Measurements from ENCODE around the gene DLG1. TPM values are rescaled to one million over a fixed set of nuclear protein-coding genes. Genes with fewer than 3 reads are reported as not detected.
"Not testable (repeated sequence)": the region's sequence is repeated elsewhere in the genome, so short reads cannot be mapped to it uniquely, and the experiment has no call there.

DLG1 gene
- total RNA-seq, 2 donors from 2014 or later = 70.3 to 70.8 TPM

GRCh38 chr3:197068077-197068476 lies 230.3 kb downstream of the DLG1 start:
- H3K4me1 Mint-ChIP-seq (ENCODE audit: low read depth) = no peaks in the 10 kb centered on the region

GRCh38 chr3:197064771-197065170 lies 233.6 kb downstream of the DLG1 start:
- ATAC-seq (replicated peaks in 1 of 2) (no peak), DNase-seq (no peak)
- peak overlapping the region; percentile 42 for H3K27ac Mint-ChIP-seq
- peaks cover 1 to 17% of the 10 kb centered on the region in 2 donors for H3K36me3 Mint-ChIP-seq (ENCODE audit: insufficient read depth in 2 of 2)
- H3K4me1 Mint-ChIP-seq (ENCODE audit: low read depth) = no peaks in the 10 kb centered on the region
- H3K27me3 Mint-ChIP-seq (ENCODE audit: low read depth) = no peaks in the 10 kb centered on the region
- no peak overlapping the region for H3K4me3 Mint-ChIP-seq
- H3K9me3 Mint-ChIP-seq = no peaks in the 10 kb centered on the region

More at GRCh38 chr3:197068077-197068476, 230.3 kb downstream of the DLG1 start:
- H3K36me3 Mint-ChIP-seq (ENCODE audit: insufficient read depth in 2 of 2) = peaks cover 1 to 11% of the 10 kb centered on the region in 2 donors
- no peaks in the 10 kb centered on the region for H3K27me3 Mint-ChIP-seq (ENCODE audit: low read depth)
- H3K9me3 Mint-ChIP-seq = no peaks in the 10 kb centered on the region
- H3K4me3 Mint-ChIP-seq = no peak overlapping the region
- no peak for ATAC-seq (replicated peaks in 1 of 2)
- H3K27ac Mint-ChIP-seq = no peak overlapping the region
- DNase-seq = no peak

DNA sequence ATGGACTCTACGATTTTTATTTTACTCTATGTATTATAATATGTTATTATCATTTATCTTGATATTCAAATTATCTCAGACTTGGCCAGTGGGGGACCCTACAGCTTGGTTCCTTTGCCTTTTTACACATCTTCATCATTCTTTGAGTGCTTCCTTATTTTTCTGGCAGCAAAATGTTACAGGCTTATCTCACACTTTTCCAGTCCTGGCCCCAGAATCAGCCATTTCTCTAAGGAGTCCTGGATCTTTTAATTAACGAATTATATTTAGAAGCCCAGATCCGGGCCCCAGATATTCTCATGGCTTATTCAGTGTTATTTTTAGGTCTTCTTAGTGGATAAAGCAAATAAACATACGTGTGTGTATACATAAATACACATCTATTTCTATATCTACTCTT lies 236.0 kb downstream of the DLG1 start:
- Mint-ChIP-seq H3K9me3 (no peaks in the 10 kb centered on the region), H3K4me3 (no peak overlapping the region), H3K27ac (no peak overlapping the region), H3K27me3 (ENCODE audit: low read depth) (no peaks in the 10 kb centered on the region), H3K4me1 (ENCODE audit: low read depth) (no peaks in the 10 kb centered on the region), H3K36me3 (ENCODE audit: insufficient read depth in 2 of 2) (peaks cover 5 to 31% of the 10 kb centered on the region in 2 donors)
- no peak for ATAC-seq (replicated peaks in 1 of 2)
- DNase-seq = no peak

GRCh38 chr3:197051637-197052036 lies 246.8 kb downstream of the DLG1 start:
- H3K27ac Mint-ChIP-seq = peak overlapping the region; percentile 31

DNA sequence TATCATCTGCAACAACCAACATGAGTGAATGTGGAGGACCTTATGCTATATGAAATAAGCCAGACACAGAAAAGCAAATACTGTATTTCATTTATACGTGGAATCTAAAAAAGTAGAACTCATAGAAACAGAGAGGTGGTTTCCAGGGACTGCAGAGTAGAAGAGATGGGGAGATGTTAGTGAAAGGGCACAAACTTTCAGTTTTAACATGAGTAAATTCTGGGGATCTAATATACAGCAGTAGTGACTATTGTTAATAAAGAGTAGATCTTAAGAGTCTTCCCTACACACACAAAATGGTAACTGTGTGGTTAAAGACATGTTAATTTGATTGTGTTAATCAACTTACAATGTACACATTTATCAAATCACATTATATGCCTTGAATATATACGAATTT lies 247.9 kb downstream of the DLG1 start:
- Mint-ChIP-seq H3K9me3 (no peaks in the 10 kb centered on the region), H3K27ac (peak overlapping the region; percentile 85), H3K4me1 (ENCODE audit: low read depth) (peaks cover 20% of the 10 kb centered on the region), H3K27me3 (ENCODE audit: low read depth) (no peaks in the 10 kb centered on the region), H3K4me3 (peak overlapping the region in 1 of 2 donors; percentile 62), H3K36me3 (ENCODE audit: insufficient read depth in 2 of 2) (peaks cover 0 to 12% of the 10 kb centered on the region in 2 donors)
- no peak for DNase-seq
- peak in 1 of 2 donors; percentile 47 for ATAC-seq (replicated peaks in 1 of 2)

More at GRCh38 chr3:197051637-197052036, 246.8 kb downstream of the DLG1 start:
- DNase-seq; H3K27me3 Mint-ChIP-seq (ENCODE audit: low read depth); H3K9me3 Mint-ChIP-seq: not testable (repeated sequence)
- ATAC-seq (replicated peaks in 1 of 2) = peak in 1 of 2 donors; percentile 45
- H3K36me3 Mint-ChIP-seq (ENCODE audit: insufficient read depth in 2 of 2) = peaks cover 0 to 12% of the 10 kb centered on the region in 2 donors
- peaks cover 20% of the 10 kb centered on the region for H3K4me1 Mint-ChIP-seq (ENCODE audit: low read depth)
- peak overlapping the region in 1 of 2 donors; percentile 16 for H3K4me3 Mint-ChIP-seq

- DNase-seq = no peak
- Mint-ChIP-seq H3K4me3 (no peak overlapping the region), H3K4me1 (ENCODE audit: low read depth) (no peaks in the 10 kb centered on the region), H3K36me3 (ENCODE audit: insufficient read depth in 2 of 2) (no peaks in the 10 kb centered on the region), H3K9me3 (no peaks in the 10 kb centered on the region), H3K27me3 (ENCODE audit: low read depth) (no peaks in the 10 kb centered on the region), H3K27ac (peak overlapping the region; percentile 19)
- ATAC-seq (replicated peaks in 1 of 2) = no peak
Measured at GRCh38 chr3:197042539-197042938, 255.9 kb downstream of the DLG1 start.

- DNase-seq = no peak
- Mint-ChIP-seq H3K27me3 (ENCODE audit: low read depth) (no peaks in the 10 kb centered on the region), H3K27ac (no peak overlapping the region), H3K9me3 (no peaks in the 10 kb centered on the region), H3K4me3 (no peak overlapping the region), H3K4me1 (ENCODE audit: low read depth) (no peaks in the 10 kb centered on the region), H3K36me3 (ENCODE audit: insufficient read depth in 2 of 2) (no peaks in the 10 kb centered on the region)
- ATAC-seq (replicated peaks in 1 of 2) = no peak
Measured at GRCh38 chr3:197041875-197042488, 256.4 kb downstream of the DLG1 start.

DNA sequence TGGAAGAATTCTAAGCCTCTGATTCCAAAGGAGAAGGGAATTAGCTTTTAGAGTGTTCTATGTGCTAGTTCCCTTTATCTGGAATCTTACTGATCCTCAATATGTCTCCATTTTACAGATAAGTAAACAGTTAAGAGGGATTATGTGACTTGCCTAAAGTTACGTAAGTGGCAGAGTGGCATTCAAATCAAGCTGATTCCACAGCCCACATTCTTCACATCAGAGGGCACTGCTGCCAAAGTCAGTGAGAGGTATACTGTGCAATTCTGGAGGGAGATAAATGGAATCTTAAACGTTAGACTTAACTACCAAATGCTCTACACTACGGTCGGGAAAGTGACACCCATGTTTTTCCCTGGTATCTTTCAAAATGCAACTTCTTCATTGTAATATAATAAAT lies 257.8 kb downstream of the DLG1 start:
- no peak for DNase-seq
- Mint-ChIP-seq H3K4me3 (no peak overlapping the region), H3K4me1 (ENCODE audit: low read depth) (no peaks in the 10 kb centered on the region)

GRCh38 chr3:197038679-197039462 lies 259.5 kb downstream of the DLG1 start:
- DNase-seq (no peak), ATAC-seq (replicated peaks in 1 of 2) (no peak)
- Mint-ChIP-seq H3K27ac (no peak overlapping the region), H3K9me3 (peaks cover 2 to 6% of the 10 kb centered on the region in 2 donors), H3K27me3 (ENCODE audit: low read depth) (peaks cover 13% of the 10 kb centered on the region), H3K4me1 (ENCODE audit: low read depth) (no peaks in the 10 kb centered on the region), H3K4me3 (no peak overlapping the region), H3K36me3 (ENCODE audit: insufficient read depth in 2 of 2) (no peaks in the 10 kb centered on the region)

More for the DNA sequence above, 257.8 kb downstream of the DLG1 start:
- no peaks in the 10 kb centered on the region for H3K9me3 Mint-ChIP-seq
- peaks cover 2% of the 10 kb centered on the region for H3K27me3 Mint-ChIP-seq (ENCODE audit: low read depth)
- no peak overlapping the region for H3K27ac Mint-ChIP-seq
- ATAC-seq (replicated peaks in 1 of 2) = no peak
- H3K36me3 Mint-ChIP-seq (ENCODE audit: insufficient read depth in 2 of 2) = no peaks in the 10 kb centered on the region

DNA sequence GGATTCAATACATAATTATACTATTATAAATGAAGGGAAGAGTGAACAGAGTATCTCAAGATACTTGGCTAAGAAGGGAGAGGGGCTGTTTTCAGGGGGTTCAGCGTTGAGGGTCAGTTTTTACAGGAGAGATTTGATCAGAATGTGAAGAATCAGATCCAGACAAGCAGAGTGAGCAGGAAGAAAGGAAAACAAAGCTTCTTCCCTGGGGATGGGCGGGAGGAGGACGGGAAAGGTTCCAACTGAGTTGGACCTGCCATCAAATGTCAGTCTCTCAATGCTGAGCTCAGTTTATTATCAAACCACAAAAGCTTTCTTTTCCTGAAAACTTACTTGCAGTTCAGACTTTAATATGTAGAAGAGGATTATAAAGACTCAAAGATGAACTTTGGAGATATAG lies 262.8 kb downstream of the DLG1 start:
- Mint-ChIP-seq H3K36me3 (ENCODE audit: insufficient read depth in 2 of 2) (peaks cover 0 to 2% of the 10 kb centered on the region in 2 donors), H3K4me3 (no peak overlapping the region), H3K27ac (no peak overlapping the region), H3K9me3 (peaks cover 2 to 12% of the 10 kb centered on the region in 2 donors), H3K4me1 (ENCODE audit: low read depth) (peaks cover 12% of the 10 kb centered on the region), H3K27me3 (ENCODE audit: low read depth) (peaks cover 13% of the 10 kb centered on the region)
- ATAC-seq (replicated peaks in 1 of 2) (no peak), DNase-seq (no peak)

DNA sequence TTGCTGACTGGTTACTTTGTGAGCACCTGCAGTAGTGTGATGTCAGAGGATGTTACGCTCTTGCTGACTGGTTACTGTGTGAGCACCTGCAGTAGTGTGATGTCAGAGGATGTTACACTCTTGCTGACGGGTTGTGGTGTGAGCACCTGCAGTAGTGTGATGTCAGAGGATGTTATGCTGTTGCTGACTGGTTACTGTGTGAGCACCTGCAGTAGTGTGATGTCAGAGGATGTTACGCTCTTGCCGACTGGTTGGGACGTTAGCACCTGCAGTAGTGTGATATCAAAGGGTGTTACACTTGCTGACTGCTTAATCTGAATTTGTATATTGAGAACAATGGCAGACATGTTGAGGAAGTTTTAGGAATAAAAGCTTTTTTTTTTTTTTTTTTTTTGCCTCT lies 263.6 kb downstream of the DLG1 start:
- H3K27ac Mint-ChIP-seq; H3K4me3 Mint-ChIP-seq; H3K36me3 Mint-ChIP-seq (ENCODE audit: insufficient read depth in 2 of 2); ATAC-seq (replicated peaks in 1 of 2); DNase-seq: not testable (repeated sequence)
- Mint-ChIP-seq H3K4me1 (ENCODE audit: low read depth) (peaks cover 12% of the 10 kb centered on the region), H3K27me3 (ENCODE audit: low read depth) (peaks cover 13% of the 10 kb centered on the region), H3K9me3 (peaks cover 2 to 12% of the 10 kb centered on the region in 2 donors)

DNA sequence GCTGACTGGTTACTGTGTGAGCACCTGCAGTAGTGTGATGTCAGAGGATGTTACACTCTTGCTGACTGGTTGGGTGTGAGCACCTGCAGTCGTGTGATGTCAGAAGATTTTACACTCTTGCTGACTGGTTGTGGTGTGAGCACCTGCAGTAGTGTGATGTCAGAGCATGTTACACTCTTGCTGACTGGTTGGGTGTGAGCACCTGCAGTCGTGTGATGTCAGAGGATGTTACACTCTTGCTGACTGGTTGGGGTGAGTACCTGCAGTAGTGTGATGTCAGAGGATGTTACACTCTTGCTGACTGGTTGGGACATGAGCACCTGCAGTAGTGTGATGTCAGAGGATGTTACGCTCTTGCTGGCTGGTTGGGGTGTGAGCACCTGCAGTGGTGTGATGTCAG lies 264.6 kb downstream of the DLG1 start:
- H3K36me3 Mint-ChIP-seq (ENCODE audit: insufficient read depth in 2 of 2); H3K4me3 Mint-ChIP-seq; ATAC-seq (replicated peaks in 1 of 2); H3K27ac Mint-ChIP-seq; DNase-seq: not testable (repeated sequence)
- Mint-ChIP-seq H3K4me1 (ENCODE audit: low read depth) (peaks cover 17% of the 10 kb centered on the region), H3K9me3 (peaks cover 2 to 12% of the 10 kb centered on the region in 2 donors), H3K27me3 (ENCODE audit: low read depth) (peaks cover 13% of the 10 kb centered on the region)

Data from activated T-cell treated with anti-CD3 and anti-CD28 coated beads, Interleukin-2, amount 50 U/mL, for 72 hours (primary cell).